Right atrium auricular region (tissue), 2 donors: Measurements from ENCODE around the gene LYSET. TPM values are rescaled to one million over a fixed set of nuclear protein-coding genes. Genes with fewer than 3 reads are reported as not detected.
A peak's percentile ranks its signal among the peaks of the same experiment; 100 is the strongest.
"Not testable (repeated sequence)": the region's sequence is repeated elsewhere in the genome, so short reads cannot be mapped to it uniquely, and the experiment has no call there.

ENCODE experiments used
- DNase-seq: peaks from one replicate; pipeline ENCODE4 v3.0.0-alpha.2; 2019; ENCODE audit warnings: low spot score
- H3K27ac ChIP-seq, 2 donors: fragments of 200-600 bp; sonication (generic); 1 replicate in 1 of 2; 2 replicates in 1 of 2; pipeline ENCODE4 v1.5.1; 2016 to 2019
- H3K27me3 ChIP-seq, 2 donors: fragments of 200-600 bp; sonication (generic); one replicate each; pipeline versions ENCODE4 v1.5.1 to v1.6.0; 2017 to 2019
- H3K36me3 ChIP-seq: fragments of 200-600 bp; sonication (generic); one replicate; pipeline ENCODE4 v1.5.1; 2016
- H3K4me1 ChIP-seq, 2 donors: fragments of 200-600 bp; sonication (generic); one replicate each; pipeline versions ENCODE4 v1.5.1 to v1.6.0; 2017 to 2019
- H3K4me3 ChIP-seq, 2 donors: fragments of 200-600 bp; sonication (generic); 1 replicate in 1 of 2; 2 replicates in 1 of 2; pipeline ENCODE4 v1.5.1; 2017 to 2019; ENCODE audit warnings: mild to moderate bottlenecking in 1 of 2, moderate library complexity in 1 of 2
- H3K9me3 ChIP-seq, 2 donors: fragments of 200-600 bp; sonication (generic); one replicate each; pipeline ENCODE4 v1.5.1; 2019
- total RNA-seq, 2 donors: library from RNA; depleted of rRNA; stranded (reverse); fragments of >200 nt; gene quantifications; one replicate each; pipeline ENCODE4 v1.1.0, GENCODE V29; 2016
- TF ChIP-seq, protein P1 (sequence below), 2 donors: fragments of 200-600 bp; sonication (generic); IDR thresholded peaks; one replicate each; pipeline ENCODE4 v1.5.1; 2019; ENCODE audit warnings: antibody characterized with exemption in 2 of 2

LYSET gene
- total RNA-seq, 2 donors from 2014 or later, result 8.3 to 10.0 TPM

GRCh38 chr14:93231129-93231979 lies 46.2 kb downstream of the LYSET start:
- H3K36me3 ChIP-seq, result peaks cover 20% of the 10 kb centered on the region
- H3K4me3 ChIP-seq, result peak overlapping the region; percentile 27 to 44
- DNase-seq, result no peak
- H3K9me3 ChIP-seq, result no peaks in the 10 kb centered on the region
- no peaks in the 10 kb centered on the region for H3K27me3 ChIP-seq
- H3K4me1 ChIP-seq, result peaks cover 0 to 10% of the 10 kb centered on the region in 2 donors
- TF ChIP-seq, protein P1, sequence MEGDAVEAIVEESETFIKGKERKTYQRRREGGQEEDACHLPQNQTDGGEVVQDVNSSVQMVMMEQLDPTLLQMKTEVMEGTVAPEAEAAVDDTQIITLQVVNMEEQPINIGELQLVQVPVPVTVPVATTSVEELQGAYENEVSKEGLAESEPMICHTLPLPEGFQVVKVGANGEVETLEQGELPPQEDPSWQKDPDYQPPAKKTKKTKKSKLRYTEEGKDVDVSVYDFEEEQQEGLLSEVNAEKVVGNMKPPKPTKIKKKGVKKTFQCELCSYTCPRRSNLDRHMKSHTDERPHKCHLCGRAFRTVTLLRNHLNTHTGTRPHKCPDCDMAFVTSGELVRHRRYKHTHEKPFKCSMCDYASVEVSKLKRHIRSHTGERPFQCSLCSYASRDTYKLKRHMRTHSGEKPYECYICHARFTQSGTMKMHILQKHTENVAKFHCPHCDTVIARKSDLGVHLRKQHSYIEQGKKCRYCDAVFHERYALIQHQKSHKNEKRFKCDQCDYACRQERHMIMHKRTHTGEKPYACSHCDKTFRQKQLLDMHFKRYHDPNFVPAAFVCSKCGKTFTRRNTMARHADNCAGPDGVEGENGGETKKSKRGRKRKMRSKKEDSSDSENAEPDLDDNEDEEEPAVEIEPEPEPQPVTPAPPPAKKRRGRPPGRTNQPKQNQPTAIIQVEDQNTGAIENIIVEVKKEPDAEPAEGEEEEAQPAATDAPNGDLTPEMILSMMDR (IDR thresholded peaks at IDR 0.05), result no peak
- H3K27ac ChIP-seq, result no peak overlapping the region

GRCh38 chr14:93232159-93232558 lies 47.0 kb downstream of the LYSET start:
- Histone ChIP-seq H3K27ac (no peak overlapping the region), H3K36me3 (peaks cover 16% of the 10 kb centered on the region), H3K27me3 (no peaks in the 10 kb centered on the region), H3K4me1 (peaks cover 0 to 10% of the 10 kb centered on the region in 2 donors), H3K9me3 (no peaks in the 10 kb centered on the region), H3K4me3 (no peak overlapping the region)
- TF ChIP-seq, protein P1 (IDR thresholded peaks at IDR 0.05), result no peak
- no peak for DNase-seq

- H3K4me1 ChIP-seq, H3K27ac ChIP-seq, H3K27me3 ChIP-seq, H3K4me3 ChIP-seq, H3K9me3 ChIP-seq, DNase-seq, H3K36me3 ChIP-seq: not testable (repeated sequence)
Observed at GRCh38 chr14:93233078-93233477, 48.0 kb downstream of the LYSET start.

GRCh38 chr14:93234798-93235197 lies 49.7 kb downstream of the LYSET start:
- no peak for DNase-seq
- H3K4me1 ChIP-seq, result peaks cover 0 to 10% of the 10 kb centered on the region in 2 donors
- H3K9me3 ChIP-seq, result no peaks in the 10 kb centered on the region
- no peak overlapping the region for H3K4me3 ChIP-seq
- H3K36me3 ChIP-seq, result no peaks in the 10 kb centered on the region
- TF ChIP-seq, protein P1 (IDR thresholded peaks at IDR 0.05), result no peak
- no peaks in the 10 kb centered on the region for H3K27me3 ChIP-seq
- no peak overlapping the region for H3K27ac ChIP-seq

Other genes starting within 250 kb of the LYSET start
- gene ITPK1, start 69.4 kb upstream of the LYSET start, total RNA-seq, result 10 to 100 TPM; 58.3 to 76.0 TPM
- 10 to 100 TPM; 40.1 to 47.1 TPM for gene MOAP1, start 420 bp upstream of the LYSET start, total RNA-seq
- gene GON7, start 21.7 kb downstream of the LYSET start, total RNA-seq, result 10 to 100 TPM in 1 of 2 donors, 1 to 10 TPM in 1; 7.8 to 11.9 TPM
- gene UBR7, start 21.9 kb downstream of the LYSET start, total RNA-seq, result 10 to 100 TPM; 22.6 to 26.2 TPM
- 10 to 100 TPM; 13.3 to 17.6 TPM for gene BTBD7, start 147.7 kb downstream of the LYSET start, total RNA-seq
- not detected for gene COX8C, start 161.9 kb downstream of the LYSET start, total RNA-seq
- gene UNC79, start 245.6 kb downstream of the LYSET start, total RNA-seq, result under 1 TPM; 0.19 to 0.31 TPM